HG02852 (cell line): ENCODE measurements around the gene RAB40C.
A peak's percentile ranks its signal among the peaks of the same experiment; 100 is the strongest.

Experiments
- ATAC-seq: cut with Tn5 transposase; IDR thresholded peaks from one replicate; pipeline ENCODE4 v1.9.1; 2021; ENCODE audit warnings: mild to moderate bottlenecking, moderate library complexity; ENCODE audit not compliant: unreplicated experiment

Gene RAB40C

DNA sequence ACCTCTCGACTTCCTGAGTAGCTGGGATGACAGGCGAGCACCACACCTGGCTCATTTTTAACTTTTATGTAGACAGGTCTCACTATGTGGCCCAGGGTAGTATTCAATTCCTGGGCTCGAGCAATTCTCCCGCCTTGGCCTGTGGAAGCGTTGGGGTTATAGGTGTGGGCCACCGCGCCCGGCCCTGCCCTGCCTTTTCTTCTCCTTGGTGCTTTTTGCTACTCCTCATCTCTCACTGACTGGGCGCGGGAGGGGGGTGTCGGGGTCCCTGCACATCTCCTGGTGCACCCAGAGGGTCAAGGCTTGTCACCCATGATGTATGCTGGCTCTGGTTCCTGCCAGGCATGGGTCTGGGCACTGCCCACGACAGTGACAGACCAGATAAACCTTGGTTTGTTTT, 54.7 kb downstream of the RAB40C start:
- no peak for ATAC-seq

DNA sequence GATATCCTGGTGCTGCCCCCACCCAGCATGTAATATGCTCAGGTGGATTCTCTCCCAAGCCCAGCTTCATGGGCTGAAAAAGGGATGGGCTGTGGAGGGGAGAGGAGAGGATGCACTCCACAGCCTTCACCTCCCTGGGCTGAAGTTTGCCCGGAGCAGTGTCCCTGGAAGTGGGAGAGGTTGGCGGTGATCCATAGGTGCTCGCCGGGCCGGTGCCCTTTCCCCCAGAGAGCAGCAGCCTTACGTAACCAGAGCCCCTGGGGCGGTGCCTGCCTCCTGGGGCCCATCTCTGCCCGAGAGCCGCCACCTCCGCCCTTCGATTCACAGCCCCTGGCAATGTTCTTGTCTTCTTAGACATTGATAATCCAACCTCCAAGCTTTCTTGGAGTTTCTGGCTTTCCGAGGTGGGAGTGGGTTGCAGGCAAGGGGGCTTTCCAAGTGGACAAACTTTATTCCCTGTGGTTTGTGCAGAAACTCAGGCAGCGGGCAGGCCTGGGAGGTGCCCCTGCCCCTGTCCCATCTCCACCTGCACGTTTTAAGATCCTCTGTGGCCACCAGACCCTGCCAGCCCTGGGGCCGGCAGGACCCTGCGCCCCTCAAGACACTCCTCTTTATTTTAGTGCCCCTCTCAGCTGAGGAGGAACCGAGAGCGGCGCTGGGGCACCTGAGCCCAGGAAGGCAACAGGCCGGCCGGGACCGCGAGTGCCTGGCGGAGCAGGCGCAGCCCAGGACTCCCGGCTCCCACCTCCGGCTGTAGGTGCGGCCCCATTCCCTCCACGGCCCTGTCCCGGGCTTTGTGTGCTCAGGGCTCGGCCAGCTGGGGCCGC, 56.2 kb downstream of the RAB40C start:
- no peak for ATAC-seq

- no peak for ATAC-seq
These were observed 56.9 kb downstream of the RAB40C start for GRCh38 chr16:646679-647172.

- ATAC-seq: no peak
These were observed 57.5 kb downstream of the RAB40C start for GRCh38 chr16:647173-647902.

- ATAC-seq: no peak
These were observed 58.4 kb downstream of the RAB40C start for GRCh38 chr16:648071-648780.

GRCh38 chr16:648781-649589, 59.1 kb downstream of the RAB40C start, which contains the start of gene WDR90:
TSS of gene WDR90 (plus strand) at chr16:649365. CDS start at chr16:649417, 52 bp downstream.
- peak; percentile 80 for ATAC-seq

GRCh38 chr16:649631-650030, 59.8 kb downstream of the RAB40C start:
- ATAC-seq: peak; percentile 12

DNA sequence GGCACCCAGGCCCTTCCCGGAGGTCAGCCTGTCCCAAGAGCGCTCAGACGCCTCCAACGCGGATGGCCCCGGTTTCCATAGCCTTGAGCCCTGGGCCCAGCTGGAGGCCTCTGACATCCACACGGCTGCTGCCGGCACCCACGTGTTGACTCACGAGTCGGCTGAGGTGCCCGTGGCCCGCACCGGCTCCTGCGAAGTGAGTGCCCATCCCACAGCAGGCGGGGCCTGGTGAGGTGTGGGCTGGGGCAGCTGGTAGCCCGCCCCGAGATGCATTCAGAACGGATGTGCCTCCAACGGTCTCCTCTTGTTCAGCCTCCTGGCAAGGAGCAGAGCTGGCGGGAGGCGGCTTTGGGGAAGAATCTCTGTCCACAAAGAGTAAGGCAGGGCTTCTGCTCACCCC, 62.0 kb downstream of the RAB40C start:
- ATAC-seq: no peak

GRCh38 chr16:652454-653305, 62.8 kb downstream of the RAB40C start:
- no peak for ATAC-seq

DNA sequence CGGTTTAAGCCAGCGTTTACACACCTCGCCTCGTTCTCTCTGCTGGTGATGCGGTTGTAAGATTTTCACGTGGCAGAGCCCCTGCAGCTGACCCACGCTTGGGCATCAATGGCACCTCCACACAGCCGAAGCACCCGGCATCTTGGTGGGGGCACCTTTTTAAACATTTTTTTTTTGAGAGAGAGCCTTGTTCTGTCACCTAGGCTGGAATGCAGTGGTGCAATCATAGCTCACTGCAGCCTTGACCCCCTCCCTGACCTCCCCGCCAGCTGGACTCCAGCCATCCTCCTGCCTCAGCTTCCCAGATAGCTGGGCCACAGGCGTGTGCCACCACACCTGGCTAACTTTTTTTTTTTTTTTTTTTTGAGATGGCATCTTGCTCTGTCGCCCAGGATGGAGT, 64.2 kb downstream of the RAB40C start:
- no peak for ATAC-seq

- ATAC-seq: no peak
These were observed 67.6 kb downstream of the RAB40C start for GRCh38 chr16:657487-657886.

DNA sequence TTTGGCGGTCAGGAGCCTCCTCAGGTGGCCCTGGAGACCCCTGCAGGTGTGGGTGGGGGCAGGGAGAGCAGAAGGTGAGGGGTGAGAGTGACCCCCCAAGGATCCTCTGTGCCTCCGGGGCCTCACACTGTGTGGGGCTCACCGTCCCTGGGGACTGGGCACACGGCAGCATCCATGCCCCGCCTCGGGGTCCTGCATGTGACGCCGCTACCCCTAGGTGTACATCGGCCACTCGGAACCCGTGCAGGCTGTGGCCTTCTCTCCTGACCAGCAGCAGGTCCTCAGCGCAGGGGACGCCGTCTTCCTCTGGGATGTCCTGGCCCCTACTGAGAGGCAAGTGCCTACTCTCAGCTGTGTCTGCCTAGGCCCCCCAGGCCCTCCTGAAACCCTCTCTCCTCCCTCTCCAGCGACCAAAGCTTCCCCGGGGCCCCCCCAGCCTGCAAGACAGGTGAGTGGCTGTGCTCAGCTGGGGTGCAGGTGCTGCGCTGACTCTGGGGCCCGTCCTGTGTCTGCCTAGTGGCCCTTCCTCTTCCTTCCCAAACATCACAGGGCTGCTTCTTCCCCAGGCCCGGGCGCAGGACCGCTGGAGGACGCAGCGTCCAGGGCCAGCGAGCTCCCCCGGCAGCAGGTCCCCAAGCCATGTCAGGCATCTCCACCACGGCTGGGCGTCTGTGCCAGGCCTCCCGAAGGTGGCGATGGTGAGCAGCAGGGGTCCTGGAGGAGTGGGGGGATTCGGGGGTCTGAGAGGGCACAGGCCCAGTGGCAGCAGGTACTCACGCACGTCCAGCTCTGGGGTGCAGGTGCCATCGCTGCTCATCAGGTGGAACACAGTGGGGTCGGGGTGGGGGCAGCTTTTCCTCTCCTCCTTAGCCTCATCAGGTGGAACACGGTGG, 69.1 kb downstream of the RAB40C start:
- ATAC-seq: no peak

DNA sequence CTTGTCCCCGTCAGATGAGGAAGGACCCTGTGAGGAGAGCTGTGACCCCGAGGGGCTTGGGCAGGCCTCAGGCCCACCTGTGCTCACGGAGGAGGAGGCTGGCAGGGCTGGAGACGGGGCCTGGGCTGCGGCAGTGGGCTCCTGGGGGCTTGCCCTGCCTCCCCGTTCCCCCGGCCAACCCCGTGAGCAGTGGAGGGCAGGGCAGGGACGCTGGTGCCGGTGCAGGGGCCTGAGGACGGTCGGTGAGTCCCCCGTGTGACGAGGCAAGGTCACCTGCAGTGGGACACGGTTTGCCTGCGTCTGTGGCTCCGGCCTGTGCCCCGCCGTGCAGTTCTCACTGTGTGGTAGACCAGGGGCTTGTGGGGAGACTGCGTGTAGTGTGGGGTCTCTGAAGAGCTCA, 69.8 kb downstream of the RAB40C start:
- ATAC-seq: no peak

- no peak for ATAC-seq
These were observed 70.2 kb downstream of the RAB40C start for GRCh38 chr16:660132-660458.

DNA sequence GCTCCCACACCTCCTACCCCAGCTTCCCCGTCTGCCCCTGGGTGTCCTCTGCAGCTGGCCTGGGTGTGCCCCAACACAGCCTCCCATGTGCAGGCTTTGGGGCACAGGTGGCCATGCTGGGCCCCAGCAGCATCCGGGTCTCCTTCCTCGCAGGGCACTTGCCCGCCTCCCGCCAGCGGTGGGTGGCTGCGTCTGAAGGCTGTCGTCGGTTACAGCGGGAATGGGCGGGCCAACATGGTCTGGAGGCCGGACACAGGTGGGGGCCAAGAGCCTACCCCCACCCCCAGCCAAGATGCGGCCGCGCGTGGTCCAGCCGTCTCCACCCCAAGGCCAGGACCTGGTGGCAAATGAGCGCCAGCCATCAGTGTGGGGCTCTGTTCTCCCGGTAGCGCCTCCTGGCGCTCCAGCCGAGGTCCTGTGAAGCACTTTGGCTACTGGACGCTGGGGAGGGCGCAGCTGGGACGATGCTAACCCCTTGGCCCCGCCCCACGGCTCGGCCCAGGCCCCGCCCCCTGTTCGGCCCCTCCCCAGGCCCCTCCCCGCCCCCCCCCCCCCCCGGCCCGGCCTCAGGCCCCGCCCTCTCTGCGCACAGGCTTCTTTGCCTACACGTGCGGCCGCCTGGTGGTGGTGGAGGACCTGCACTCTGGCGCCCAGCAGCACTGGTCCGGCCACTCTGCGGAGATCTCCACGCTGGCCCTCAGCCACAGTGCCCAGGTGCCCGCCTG, 70.8 kb downstream of the RAB40C start:
- ATAC-seq: peak; percentile 47

DNA sequence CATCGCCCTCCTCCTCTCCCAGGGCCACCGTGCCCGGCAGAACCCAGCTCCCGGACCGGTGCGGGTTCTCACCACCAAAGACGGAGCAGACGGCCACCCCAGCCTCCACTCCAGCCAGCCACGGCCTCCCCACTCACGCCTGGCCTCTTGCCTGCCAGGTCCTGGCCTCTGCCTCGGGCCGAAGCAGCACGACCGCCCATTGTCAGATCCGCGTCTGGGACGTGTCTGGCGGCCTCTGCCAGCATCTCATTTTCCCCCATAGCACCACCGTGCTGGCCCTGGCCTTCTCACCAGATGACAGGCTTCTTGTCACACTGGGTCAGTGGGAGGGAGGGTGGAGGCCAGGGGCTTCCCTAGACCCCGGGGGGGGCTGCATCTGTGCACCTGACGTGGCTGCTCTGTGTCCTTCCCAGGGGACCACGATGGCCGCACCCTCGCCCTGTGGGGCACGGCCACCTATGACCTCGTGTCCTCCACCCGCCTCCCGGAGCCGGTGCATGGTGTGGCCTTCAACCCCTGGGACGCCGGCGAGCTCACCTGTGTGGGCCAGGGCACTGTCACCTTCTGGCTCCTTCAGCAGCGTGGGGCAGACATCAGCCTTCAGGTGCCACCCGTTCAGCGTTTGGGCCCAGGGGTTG, 71.4 kb downstream of the RAB40C start:
- peak; percentile 17 for ATAC-seq

DNA sequence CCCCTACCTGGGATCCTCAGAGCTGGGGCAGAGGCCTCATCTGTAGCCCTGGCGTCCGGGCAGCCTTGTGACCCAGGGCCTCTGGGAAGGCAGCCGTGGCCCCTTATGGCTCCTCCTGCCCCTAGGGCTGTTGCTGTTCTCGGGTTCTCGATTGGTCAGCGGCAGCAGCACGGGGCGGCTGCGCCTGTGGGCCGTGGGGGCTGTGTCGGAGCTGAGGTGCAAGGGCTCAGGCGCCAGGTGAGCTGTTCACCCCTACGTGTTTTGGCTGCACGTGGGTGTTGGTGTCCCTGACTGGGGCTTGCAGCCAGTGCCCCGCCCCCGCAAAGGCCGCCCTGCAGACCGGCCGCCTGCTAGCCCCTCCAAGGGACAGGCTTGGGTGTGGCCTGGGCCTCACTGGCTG, 72.2 kb downstream of the RAB40C start:
- ATAC-seq: no peak

GRCh38 chr16:662597-662996, 72.7 kb downstream of the RAB40C start:
- ATAC-seq: no peak
